ENCODE results near the gene GPAT3.

GRCh38 chr4:83591056-83591455, 55.1 kb downstream of the GPAT3 start:
- TF ChIP-seq CTCF (IDR thresholded peaks at IDR 0.05) (no peak), POLR2A (IDR thresholded peaks at IDR 0.05) (no peak), POLR2AphosphoS5 (IDR thresholded peaks at IDR 0.05) (no peak), EP300 (IDR thresholded peaks at IDR 0.05) (no peak)

Data from upper lobe of left lung (tissue), 4 donors.